ENCODE results near the gene FNBP1L.
A peak's percentile ranks its signal among the peaks of the same experiment; 100 is the strongest.

FNBP1L gene

GRCh38 chr1:93495911-93496310 lies 48.0 kb downstream of the FNBP1L start:
- DNase-seq = no peak

GRCh38 chr1:93496520-93496919 lies 48.6 kb downstream of the FNBP1L start:
- DNase-seq = no peak

GRCh38 chr1:93499075-93499474 lies 51.2 kb downstream of the FNBP1L start:
- no peak for DNase-seq

GRCh38 chr1:93499533-93499932 lies 51.6 kb downstream of the FNBP1L start:
- no peak for DNase-seq

GRCh38 chr1:93500275-93500674 lies 52.4 kb downstream of the FNBP1L start:
- no peak for DNase-seq

GRCh38 chr1:93501399-93501798 lies 53.5 kb downstream of the FNBP1L start:
- DNase-seq = no peak

GRCh38 chr1:93501829-93502369 lies 54.0 kb downstream of the FNBP1L start:
- no peak for DNase-seq

GRCh38 chr1:93502571-93502970 lies 54.7 kb downstream of the FNBP1L start:
- DNase-seq = no peak

GRCh38 chr1:93503163-93503562 lies 55.2 kb downstream of the FNBP1L start:
- DNase-seq = no peak

- DNase-seq = no peak
Measured at GRCh38 chr1:93503816-93504215, 55.9 kb downstream of the FNBP1L start.

- DNase-seq = no peak
Measured at GRCh38 chr1:93504247-93505033, 56.5 kb downstream of the FNBP1L start.

- peak; percentile 6 for DNase-seq
Measured at GRCh38 chr1:93506126-93506525, 58.2 kb downstream of the FNBP1L start.

GRCh38 chr1:93516164-93516563 lies 68.2 kb downstream of the FNBP1L start:
- no peak for DNase-seq

GRCh38 chr1:93518516-93518915 lies 70.6 kb downstream of the FNBP1L start:
- DNase-seq = no peak

- DNase-seq = no peak
Measured at GRCh38 chr1:93519199-93519829, 71.4 kb downstream of the FNBP1L start.

- DNase-seq = no peak
Measured at GRCh38 chr1:93521618-93522017, 73.7 kb downstream of the FNBP1L start.

GRCh38 chr1:93522721-93523120 lies 74.8 kb downstream of the FNBP1L start:
- no peak for DNase-seq

- no peak for DNase-seq
Measured at GRCh38 chr1:93525431-93525830, 77.5 kb downstream of the FNBP1L start.

- no peak for DNase-seq
Measured at GRCh38 chr1:93526431-93526830, 78.5 kb downstream of the FNBP1L start.

GRCh38 chr1:93528412-93528811 lies 80.5 kb downstream of the FNBP1L start:
- no peak for DNase-seq

- no peak for DNase-seq
Measured at GRCh38 chr1:93531193-93531592, 83.3 kb downstream of the FNBP1L start.

- no peak for DNase-seq
Measured at GRCh38 chr1:93532780-93533378, 85.0 kb downstream of the FNBP1L start.

GRCh38 chr1:93533677-93534076 lies 85.8 kb downstream of the FNBP1L start:
- DNase-seq = no peak

- no peak for DNase-seq
Measured at GRCh38 chr1:93537396-93537795, 89.5 kb downstream of the FNBP1L start.
